Measurements from ENCODE around the gene PDZD11.
"Not testable (repeated sequence)": the region's sequence is repeated elsewhere in the genome, so short reads cannot be mapped to it uniquely, and the experiment has no call there.

Gene PDZD11, protein sequence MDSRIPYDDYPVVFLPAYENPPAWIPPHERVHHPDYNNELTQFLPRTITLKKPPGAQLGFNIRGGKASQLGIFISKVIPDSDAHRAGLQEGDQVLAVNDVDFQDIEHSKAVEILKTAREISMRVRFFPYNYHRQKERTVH

DNA sequence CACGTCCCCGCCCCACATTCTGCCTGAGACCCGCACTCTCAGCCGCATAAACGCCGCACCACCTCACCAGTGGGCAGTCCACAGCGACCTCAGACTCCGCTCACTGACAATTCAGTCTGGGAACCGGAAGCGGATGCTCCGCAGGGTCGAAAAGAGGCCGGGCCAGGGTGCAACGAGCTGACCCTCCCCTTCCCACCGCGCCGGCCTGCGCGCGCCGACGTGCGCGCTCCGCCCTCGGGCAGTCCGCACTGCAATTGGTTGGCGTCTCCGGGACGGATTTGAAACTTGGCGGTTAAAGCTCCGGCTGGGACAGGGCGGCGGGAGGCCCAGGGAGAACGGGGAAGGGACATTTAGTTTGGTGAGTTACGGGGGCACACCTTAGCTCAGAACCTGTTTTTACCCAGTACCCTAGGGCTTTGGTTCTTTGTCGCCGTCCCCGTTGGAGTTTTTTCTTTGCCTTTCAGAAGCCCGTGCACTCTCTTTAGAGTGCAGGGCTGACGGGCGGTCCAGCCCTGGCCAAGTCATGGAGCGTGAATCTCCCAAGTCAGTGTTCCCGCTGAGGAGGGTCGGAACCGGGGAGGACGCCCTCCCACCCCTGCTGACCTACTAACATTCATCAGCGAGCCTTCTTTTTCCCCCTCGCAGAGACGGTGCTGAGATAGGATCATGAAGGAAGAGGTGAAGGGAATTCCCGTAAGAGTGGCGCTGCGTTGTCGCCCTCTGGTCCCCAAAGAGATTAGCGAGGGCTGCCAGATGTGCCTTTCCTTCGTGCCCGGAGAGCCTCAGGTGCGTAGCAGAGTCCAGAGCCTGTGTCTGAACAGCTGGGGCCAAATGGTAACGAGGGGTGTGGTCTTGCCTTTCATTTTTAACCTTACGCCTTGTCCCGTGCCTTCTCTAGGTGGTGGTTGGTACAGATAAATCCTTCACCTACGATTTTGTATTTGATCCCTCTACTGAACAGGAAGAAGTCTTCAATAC lies at the start of gene PDZD11, which contains the start of gene KIF4A:
Gene PDZD11 (minus strand): TSS at position 135 of the 978 bp plus-strand sequence. CDS start 586 bp downstream, outside the sequence.
Gene KIF4A (plus strand): TSS at position 312 of the 978 bp plus-strand sequence. CDS start 355 bp downstream, at position 667.
- FAIRE-seq, result no peak

DNA sequence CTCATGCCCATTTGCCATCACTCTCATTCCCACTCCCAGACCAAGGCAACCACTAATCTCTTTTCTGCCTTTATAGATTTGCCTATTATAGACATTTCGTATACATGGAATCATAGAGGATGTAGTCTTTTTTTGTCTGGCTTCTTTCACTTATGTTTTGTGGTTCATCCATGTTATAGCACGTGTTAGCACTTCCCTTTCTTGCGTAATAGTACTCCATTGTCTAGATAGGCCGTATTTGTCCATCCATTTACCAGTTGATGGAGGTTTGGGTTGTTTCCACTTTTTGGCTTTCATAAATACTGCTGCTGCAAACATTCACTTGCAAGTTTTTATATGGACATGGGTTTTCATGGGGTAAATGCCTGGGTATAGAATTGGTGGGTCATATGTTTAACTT lies 48.6 kb upstream of the PDZD11 start:
- FAIRE-seq, result no peak

DNA sequence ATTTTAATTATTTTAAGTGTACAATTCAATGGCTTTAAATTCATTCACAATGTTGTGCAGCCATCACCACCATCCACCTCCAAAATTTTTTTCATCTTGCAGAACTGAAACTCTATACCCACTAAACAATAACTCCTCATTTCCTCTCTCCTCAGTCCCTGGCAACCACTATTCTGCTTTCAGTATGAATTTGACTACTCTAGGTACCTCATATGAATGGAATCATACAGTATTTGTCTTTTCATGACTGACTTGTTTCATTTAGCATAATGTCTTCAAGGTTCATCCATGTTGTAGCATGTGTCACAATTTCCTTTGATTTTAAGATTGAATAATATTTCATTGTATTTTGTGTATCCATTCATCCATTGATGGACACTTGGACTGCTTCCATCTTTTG lies 47.0 kb upstream of the PDZD11 start:
- no peak for FAIRE-seq

DNA sequence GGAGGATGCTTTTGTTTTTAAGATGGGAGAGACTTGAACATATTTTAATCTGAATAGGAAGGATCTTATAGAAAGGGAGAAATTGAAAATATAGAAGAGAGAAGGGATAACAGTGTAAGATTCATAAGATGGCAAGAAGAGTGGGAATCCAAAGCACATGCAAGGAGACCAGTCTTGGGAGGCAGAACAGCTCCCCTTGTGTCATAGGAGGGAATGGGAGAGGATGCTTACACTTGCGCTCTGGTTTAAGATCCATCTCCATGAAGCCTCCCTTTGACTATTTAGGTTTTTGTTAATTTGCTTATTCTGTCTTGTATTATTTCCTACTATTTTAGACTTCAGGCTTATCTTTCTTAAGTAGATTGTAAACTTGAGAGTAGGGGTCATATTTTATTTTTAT lies 42.9 kb upstream of the PDZD11 start:
- no peak for FAIRE-seq

DNA sequence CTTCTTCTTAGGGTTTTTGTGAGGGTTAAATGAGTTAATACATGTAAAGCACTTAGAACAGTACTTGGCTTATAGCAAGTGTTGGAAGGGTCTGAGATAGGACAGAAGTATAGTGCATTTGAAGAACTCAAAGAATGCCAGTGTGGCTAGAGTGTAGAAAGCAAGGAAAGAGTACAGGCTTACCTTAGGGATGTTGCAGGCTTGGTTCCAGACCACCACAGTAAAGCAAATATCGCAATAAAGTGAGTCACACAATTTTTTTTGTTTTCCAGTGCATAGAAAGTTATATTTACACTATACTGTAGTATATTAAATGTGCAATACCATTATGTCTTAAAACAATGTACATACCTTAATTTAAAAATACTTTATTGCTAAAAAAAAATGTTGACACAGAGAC lies 41.4 kb upstream of the PDZD11 start:
- no peak for FAIRE-seq

DNA sequence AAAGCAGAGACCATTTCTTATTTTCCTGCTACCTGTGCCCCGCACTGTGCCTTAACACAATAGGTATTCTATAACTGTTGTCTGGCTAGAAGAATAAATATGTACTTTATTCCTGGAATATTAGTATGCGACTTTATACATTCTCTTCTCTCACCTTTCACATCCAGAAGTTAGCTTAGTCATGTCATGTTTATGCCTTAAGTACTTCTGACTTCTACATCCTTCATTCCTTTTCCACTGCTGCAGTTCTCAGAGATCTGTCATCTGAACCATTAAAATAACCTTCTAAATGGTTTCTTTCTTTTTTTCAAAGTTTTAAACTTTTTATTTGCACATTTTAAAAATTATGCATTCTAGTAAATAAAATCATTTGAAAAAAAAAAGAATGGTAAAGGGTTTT lies 34.6 kb upstream of the PDZD11 start:
- FAIRE-seq, result no peak

DNA sequence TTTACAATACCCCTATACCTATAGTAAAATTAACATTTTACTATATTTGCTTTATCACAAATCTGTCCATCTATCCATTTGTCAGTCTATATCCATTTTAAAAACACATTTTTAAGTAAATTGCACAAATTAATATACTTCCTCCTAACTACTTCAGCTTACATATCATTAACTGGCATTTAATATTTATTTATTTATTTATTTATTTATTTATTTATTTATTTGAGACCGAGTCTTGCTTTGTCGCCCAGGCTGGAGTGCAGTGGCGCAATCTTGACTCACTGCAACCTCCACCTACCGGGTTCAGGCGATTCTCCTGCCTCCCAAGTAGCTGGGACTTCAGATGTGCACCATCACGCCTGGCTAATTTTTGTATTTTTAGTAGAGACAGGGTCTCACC lies 33.9 kb upstream of the PDZD11 start:
- not testable (repeated sequence) for FAIRE-seq

DNA sequence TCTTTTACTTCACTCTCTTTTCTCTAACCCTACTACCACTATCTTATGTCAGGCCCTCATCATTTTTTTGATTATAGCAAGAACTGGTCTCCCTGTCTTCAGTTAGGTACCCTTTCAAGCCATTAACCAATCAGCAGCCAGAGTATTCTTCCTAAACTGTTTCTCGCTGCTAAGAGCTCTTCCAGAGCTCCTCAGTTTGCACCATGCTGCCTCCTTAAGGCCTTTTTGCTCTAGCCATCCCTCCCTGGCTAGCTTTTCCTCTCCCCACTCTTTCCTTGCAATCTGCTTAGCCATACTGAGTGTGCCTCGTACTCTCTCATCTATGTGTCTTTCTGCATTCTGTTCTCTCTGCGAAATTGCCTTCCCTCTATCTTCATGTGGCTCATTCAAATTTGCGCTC lies 33.1 kb upstream of the PDZD11 start:
- FAIRE-seq, result no peak

DNA sequence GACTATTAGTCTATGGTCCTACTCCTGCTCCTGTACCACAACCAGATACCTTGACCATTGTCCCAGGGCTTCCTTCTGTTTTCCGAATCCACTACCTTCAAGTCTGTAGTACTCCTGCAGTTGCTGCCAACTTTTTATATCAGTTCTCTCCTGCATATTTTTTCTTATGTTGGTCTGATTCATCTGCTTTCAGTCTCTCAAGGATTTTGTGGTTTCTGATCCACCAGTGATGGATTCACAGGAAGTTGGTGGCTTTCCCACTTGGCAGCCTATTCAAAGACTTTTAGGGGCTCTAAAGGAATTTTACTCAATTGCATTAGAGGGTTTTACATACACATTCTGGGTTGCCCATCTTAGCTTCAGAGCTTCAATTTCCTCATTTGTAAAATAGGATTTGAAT lies 23.8 kb upstream of the PDZD11 start:
- no peak for FAIRE-seq

DNA sequence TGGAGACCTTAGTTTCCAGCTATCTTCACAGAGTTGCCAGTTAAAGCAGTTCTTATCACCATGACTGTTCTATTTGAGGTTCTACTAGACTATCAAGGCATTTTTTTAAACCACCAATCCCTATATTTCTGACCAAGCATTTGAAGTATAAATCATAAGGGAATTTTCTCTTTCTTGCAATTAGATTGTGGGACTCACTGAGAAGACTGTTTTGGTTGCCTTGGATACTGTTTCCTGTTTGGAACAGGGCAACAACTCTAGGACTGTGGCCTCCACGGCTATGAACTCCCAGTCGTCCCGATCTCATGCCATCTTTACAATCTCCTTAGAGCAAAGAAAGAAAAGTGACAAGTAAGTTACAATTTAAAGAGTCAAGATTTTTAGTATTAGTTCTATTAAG lies 12.0 kb upstream of the PDZD11 start:
- no peak for FAIRE-seq

DNA sequence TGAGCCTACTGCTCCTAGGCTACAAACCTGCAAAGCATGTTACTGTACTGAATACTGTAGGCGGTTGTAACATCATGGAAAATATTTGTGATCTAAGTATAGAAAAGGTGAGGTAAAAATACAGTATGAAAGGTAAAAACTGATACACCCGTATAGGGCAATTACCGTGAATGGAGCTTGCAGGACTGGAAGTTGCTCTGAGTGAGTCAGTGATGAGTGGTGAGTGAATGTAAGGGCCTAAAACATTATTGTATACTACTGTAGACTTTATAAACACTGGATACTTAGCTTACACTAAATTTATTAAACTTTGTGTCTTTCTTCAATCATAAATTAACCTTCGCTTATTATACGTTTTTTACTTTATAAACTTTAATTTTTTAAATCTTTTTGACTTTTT lies 3.9 kb upstream of the PDZD11 start:
- no peak for FAIRE-seq

DNA sequence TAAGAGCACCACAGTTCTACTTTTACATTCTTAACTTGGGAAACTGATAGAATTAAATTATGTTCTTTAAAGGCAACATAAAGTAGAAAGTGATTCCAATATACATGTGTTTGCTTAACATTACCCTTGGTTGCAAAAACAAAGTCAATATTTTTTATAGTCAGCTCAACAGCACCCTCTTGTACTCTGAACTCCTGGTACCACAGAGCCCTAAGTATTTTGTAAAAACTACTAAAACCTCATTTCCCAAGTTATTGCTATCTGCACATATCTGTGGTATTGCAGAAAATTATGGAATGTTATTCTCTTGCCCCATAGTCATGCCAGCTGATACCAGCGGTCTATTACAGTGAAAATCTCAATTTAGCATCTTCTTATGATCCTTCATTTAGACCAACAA lies 3.1 kb upstream of the PDZD11 start:
- FAIRE-seq, result no peak

DNA sequence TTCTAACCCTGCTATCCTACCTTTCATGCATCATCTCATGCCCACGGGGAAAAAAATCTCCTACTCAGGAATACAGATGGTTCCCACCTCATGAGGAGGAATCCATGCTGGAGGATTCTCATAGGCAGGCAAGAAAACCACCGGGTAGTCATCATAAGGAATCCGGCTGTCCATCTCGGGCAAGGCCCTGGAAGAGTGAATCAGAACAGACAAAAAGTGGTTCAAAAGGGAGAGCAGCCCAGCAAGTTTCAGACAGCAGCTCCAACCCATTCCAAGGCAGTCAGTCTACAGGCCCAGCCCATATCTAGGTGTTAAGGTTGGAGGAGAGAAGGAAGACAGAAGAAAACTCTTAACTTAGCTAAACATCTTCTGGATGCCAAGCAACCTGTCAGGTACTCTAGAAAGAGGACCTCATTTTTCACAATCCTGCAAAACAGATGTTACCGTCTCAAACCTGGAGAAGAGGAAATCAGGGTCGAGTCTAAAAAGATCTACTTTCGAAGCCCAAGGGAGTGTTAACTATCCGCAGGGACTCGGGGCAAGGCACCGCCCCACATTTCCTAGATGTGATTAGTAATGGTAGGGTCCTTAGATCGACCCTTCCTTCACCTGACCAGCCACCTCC lies 447 bp downstream of the PDZD11 start:
- FAIRE-seq, result no peak

DNA sequence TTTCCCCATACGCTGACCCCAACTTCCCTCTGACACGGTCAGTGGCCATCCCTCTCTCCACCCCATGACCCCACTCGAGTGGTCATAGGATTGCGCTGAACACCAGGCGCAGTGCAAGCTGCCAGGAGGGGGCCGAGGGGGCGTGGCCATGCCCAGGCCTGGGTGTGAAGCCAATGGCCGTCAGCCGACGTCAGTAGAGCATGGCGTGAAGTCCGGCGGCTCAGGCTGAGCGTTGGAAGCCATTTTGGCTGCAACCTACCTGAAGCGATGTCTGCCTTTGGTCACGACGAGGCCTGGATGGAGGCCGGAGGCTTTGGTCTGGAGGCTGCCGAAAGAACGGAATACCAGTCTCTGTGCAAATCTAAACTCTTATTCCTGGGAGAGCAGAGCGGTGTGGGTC lies 7.8 kb downstream of the PDZD11 start, which contains the start of gene RAB41:
Gene RAB41 (plus strand): TSS at position 222 of the 400 bp plus-strand sequence. CDS start 46 bp downstream, at position 268.
- FAIRE-seq, result no peak

DNA sequence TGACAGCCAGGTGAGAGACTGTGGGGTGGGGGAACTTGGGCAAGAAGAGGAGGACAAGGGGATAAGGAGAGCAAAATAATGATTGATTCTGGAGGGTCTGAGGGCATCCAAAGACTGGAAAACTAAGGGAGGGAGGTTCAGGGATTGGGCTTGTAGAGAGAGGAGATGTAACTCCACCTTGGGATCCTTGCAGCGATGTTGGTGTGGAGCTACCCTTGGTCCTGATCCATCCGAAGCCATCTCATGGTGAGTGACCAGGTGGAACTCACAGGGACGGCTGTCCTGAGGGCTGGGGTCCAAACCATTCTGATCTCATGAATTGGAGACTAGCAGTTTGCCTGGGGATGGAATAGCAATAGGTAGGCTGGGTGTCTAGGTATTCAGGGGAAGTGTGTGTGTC lies 9.2 kb downstream of the PDZD11 start:
- no peak for FAIRE-seq

DNA sequence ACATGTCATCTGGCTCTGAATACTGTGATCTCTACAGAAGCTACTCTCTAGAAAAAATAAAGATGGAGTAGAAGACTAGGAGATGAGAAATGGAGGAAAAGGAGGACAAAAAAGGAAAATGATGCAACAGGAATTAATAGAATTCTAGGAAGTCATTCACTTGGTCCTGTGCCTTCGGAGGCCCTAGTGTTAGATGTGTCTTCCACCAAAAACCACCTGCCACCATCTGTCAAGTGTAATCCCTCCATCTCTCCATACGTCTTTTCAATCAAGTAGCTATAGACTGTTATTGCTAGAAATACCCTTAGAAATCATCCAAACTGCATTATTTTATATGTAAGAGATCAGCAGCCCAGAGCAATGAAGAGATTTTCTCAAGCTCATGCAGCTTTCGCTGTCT lies 10.6 kb downstream of the PDZD11 start:
- no peak for FAIRE-seq

DNA sequence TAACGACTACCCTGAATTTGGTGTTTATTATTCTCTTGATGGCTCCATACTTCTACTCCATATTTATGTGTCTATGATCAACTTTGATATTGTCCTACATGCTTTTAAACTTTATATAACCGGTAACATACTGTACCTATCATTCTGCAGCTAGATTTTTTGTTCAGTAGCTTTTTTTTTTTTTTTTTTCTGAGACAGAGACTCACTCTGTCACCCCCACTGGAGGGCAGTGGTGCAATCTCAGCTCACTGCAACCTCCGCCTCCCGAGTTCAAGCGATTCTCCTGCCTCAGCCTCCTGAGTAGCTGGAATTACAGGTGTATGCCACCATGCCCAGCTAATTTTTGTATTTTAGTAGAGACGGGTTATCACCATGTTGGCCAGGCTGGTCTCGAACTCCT lies 15.7 kb downstream of the PDZD11 start:
- FAIRE-seq, result not testable (repeated sequence)

DNA sequence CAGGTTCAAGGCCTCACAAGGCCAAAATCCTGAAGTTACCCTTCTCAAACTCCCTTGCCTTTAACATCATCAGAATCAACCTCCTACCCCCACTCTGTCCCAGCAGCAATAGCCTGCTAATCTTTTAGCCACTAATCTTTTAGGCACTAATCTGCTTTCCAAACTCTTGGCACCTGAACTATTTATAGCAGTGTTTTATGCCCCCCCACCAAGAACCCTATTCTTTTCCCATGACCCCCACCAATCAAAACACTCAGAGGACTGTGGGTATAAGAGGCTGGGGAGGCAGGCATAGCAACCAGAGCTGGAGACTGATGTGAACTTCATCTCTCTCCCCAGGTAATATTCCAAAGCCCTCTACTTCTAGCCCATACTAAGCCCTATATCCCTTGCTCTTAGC lies 21.7 kb downstream of the PDZD11 start, which contains the start of gene ARR3:
Gene ARR3 (plus strand): TSS at position 301 of the 400 bp plus-strand sequence. CDS start 1,052 bp downstream, outside the sequence.
- FAIRE-seq, result no peak

DNA sequence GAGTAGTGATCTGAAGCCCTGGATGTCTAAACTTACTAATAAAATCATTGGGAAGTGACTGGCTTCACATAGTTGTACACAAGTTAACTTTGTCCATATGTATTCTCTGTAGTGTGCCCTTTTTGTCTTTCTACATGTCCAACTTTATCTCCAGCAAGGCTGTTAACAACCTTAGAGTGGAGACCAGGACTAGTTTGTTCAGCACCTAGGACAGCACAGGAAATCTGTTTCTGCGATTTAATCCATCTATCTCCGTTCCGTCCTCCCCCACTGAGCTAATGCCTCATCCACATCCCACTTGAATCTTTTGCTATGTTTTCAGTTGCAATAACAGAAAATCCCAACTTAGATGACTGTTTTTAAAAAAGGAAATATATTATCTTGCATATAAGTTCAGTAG lies 24.9 kb downstream of the PDZD11 start:
- FAIRE-seq, result no peak

DNA sequence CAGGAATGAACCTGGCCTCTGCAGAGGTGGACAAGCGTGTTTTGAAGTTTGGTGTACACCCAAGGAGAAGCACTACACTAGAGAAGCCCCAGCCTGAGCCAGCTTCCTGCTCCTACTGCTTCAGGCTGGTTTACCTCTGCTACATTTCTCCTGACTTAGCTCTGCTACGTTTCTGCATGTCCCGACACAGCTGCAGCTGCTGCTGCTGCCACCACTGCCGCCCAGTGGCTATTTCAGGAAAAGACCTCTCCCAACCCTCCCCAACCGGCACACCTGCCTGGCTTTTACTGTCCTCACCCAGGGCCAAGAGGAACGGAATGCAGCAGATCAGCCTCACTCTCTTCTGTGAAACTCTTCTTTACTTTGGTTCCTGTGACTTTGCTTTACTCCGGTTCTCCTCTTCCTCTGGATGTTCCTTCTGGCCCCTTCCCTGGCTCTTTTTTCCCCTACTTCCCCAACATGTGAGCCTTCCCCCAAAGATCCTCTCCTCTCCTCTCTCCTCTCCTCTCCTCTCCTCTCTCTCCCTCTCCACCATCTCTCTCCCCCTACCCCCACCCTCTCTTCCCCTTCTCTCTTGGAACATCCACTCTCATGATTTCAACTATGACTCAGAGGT lies 26.7 kb downstream of the PDZD11 start:
- no peak for FAIRE-seq

DNA sequence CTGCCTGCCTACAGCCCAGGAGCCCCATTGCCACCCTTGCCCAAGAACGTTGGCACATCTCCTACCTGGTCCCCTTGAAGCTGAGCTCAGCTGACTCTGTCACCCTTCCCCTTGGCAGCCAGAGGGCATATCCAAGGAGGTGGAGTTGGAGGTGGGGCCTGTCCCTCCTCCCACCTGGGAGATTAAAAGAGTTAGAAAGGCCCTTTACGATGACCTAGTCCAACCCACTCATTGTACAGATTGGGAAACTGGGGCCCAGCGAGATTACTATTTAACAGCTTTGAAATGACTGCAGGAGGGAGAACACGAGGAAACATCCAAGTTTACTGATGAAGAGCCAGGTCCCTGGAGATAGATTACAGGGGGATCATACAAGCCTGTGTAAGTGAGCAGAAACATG lies 29.6 kb downstream of the PDZD11 start, which contains the start of gene P2RY4:
Gene P2RY4 (minus strand): TSS at position 101 of the 400 bp plus-strand sequence. CDS start 580 bp downstream, outside the sequence.
- no peak for FAIRE-seq

DNA sequence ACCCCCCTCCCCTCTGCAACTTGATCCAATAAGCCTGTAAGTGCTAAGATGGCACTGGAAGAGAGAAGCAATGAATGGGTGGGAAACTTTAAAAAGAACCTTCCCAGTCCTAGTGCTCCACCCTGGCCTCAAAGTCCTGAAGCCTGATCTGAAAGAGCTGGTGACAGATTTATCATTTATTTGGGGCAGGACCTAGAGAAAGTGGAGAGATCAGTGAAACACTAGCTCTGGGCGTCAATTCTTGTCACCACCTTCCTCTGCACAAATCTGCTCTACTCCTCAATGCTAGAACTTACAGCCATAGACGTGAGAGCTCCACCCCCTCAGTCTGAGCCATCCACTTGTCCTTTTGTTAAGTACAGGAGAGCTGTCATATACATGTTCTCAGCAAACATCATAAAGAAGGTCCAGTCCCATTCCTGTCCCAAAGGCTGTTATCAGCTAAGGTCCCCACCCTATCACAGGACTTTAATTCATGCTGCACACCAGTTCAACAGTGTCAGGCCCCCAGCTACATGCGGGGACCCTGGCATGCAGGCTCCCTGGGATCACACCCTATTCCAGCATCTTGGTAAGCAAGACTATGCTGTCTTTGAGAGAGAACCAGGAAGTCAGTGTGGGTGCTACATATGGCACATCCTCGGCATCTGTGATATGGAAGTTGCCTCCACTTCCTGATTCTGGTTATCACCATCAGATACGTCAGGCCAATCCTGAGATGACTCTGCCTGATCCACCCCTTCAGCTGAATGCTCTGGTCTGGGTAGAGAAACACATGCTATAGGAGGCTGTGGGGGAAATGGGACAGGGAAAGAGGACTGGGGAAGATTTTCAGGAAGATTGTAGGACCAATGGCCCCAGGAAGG lies 32.1 kb downstream of the PDZD11 start:
- no peak for FAIRE-seq
